Measurements from ENCODE around the gene APC2.

- TF ChIP-seq CTCF (IDR thresholded peaks at IDR 0.05 in 8 of 11, conservative IDR thresholded peaks at IDR 0.05 in 3 of 11) (no peak), POLR2A (IDR thresholded peaks at IDR 0.05) (no peak), POLR2AphosphoS5 (IDR thresholded peaks at IDR 0.05) (peak; percentile 40 to 70 (median 67))
Observed at GRCh38 chr19:1507763-1508506, 58.0 kb downstream of the APC2 start.
